HG02623 (cell line): ENCODE data around the gene NNMT.

ENCODE experiments used
- ATAC-seq: cut with Tn5 transposase; IDR thresholded peaks from one replicate; pipeline ENCODE4 v1.9.1; 2021; ENCODE audit warnings: moderate library complexity; ENCODE audit not compliant: unreplicated experiment

Gene NNMT

GRCh38 chr11:114343493-114343892 lies 47.3 kb downstream of the NNMT start:
- ATAC-seq: no peak

- ATAC-seq: no peak
Measured at GRCh38 chr11:114344494-114344893, 48.3 kb downstream of the NNMT start.

GRCh38 chr11:114345575-114346222 lies 49.5 kb downstream of the NNMT start:
- no peak for ATAC-seq

DNA sequence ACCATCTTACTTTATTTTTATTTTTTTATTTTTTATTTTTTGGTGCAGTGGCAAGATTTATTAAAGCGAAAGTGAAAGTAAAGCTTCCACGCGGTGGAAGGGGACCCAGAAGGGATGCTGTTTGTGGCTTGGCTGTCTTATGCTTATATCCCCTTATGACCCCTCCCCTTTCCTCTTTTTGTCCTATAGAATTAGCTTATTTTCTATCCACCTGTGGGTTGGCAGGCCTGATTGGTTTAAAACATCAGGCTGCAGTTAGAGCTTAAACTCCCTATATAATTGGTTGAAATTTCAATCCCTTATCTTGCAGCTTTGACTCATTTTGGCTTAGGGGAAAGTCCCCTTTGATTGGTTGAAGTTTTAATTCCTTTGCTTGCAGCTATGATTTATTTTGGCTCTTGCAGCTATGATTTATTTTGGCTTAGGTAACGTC lies 50.5 kb downstream of the NNMT start:
- no peak for ATAC-seq

GRCh38 chr11:114348200-114349191 lies 52.3 kb downstream of the NNMT start:
- no peak for ATAC-seq

DNA sequence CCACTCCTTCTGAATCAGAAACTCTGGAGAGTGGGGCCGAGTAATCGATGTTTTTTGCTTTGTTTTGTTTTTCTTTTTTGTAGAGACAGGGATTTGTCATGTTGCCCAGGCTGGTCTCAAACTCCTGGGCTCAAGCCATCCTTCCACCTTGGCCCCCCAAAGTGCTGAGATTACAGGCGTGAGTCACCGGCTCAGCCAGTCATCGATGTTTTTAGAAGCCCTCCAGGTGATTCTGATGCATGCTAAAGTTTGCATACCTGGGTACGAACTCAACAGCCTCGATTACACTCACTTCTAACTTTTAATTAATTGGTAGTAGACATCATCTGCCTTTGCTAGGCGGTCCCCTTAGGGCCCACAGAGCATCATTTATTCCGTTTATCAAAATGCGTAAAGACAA lies 53.8 kb downstream of the NNMT start:
- ATAC-seq: no peak

DNA sequence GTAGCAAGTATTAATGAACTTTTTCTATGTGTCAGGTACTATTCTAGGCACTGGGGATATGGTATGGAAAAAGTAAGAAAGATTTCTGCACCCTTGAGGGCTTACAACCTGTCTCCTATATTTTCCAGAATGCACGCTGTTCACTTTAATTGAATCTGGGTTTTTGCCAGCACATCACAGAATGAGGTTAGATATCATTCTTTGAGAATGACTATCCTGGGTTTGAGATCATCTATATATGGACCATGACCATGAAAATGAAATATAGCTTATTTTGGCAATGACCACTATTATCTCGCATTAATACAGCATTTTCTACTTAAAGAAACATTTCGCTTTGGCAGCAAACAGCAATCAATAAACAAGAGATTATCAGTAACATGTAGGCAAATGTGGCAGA lies 57.2 kb downstream of the NNMT start:
- ATAC-seq: no peak

DNA sequence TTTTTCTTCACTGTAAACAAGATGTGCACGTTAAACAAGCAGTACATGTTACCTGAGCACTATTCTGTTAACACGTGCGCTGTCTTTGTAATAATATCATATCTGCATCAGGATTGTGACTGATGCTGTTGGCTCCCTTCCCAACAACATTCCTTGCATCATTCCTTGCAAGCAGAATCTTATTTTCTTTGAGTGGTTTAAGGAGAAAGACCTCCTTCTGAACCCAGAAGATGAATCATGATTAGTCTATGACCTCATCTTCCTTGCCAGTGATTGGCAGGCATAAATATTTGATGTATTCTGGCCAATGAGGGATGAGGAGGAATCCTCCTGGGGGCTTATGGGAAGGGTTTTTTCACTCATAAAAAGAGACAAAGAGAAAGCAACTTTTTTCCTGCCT lies 57.9 kb downstream of the NNMT start:
- ATAC-seq: no peak

GRCh38 chr11:114358716-114359115 lies 62.5 kb downstream of the NNMT start:
- ATAC-seq: no peak

DNA sequence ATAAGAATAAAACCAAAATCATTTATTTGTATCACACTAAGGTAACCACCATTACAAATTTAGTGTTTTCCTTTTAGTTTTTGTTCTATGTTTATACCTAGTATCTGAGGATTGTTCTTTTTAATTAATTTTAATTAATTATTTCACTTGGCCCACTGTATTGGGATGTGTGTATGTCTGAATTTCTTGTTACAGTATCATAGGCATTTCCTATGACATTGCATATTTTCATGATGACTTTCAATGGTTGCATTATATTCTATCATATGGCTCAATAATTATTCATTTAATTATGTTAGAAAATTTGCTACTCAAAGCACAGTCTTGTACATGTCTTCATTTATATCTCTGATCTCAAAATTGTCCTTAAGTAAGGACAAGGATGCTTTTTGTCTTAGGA lies 63.1 kb downstream of the NNMT start:
- ATAC-seq: no peak

DNA sequence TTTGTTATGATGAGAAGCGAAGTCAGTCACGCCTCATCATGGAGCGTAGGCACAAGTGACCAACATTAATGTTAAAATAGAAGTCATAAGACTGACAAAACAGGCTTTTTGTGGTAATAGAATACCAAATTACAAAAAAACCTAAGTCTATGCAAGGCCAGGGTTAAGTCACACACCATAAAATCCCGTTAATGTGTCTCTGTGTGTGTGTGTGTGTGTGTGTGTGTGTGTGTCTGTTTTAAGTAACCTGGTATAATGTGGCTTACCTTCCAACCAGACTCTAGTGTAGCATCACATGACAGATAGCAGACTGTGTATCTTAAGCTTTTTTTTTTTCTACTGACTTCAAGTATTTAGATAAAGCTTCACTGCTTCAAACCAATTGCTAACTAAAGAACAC lies 66.1 kb downstream of the NNMT start:
- no peak for ATAC-seq

GRCh38 chr11:114362958-114363357 lies 66.8 kb downstream of the NNMT start:
- no peak for ATAC-seq
